K562 (cell line): Measurements from ENCODE around the gene GPR3. TPM values are rescaled to one million over a fixed set of nuclear protein-coding genes. Genes with fewer than 3 reads are reported as not detected.
A peak's percentile ranks its signal among the peaks of the same experiment; 100 is the strongest.

Experiments used
- CBX1 ChIP-seq: sonication (generic); IDR thresholded peaks from 2 replicates; pipeline ENCODE4 v1.6.1; 2016; ENCODE audit warnings: antibody characterized with exemption, low read depth, mild to moderate bottlenecking
- CLOCK ChIP-seq: fragments of 250-450 bp; sonication (Bioruptor Pico); IDR thresholded peaks from 2 replicates; pipeline ENCODE4 v1.4.0; 2020; ENCODE audit warnings: mild to moderate bottlenecking, moderate library complexity, borderline replicate concordance
- FOS ChIP-seq: IDR thresholded peaks from 3 replicates; pipeline ENCODE4 v1.6.1; 2011; ENCODE audit not compliant: insufficient read length; ENCODE audit errors: extremely low read depth
- MTA2 ChIP-seq: fragments of 450-650 bp; IDR thresholded peaks from 2 replicates; pipeline ENCODE4 v1.6.1; 2016; ENCODE audit warnings: low read depth
- POLR2G ChIP-seq: fragments of 200-400 bp; formaldehyde crosslinking; IDR thresholded peaks from 2 replicates; pipeline ENCODE4 v1.6.1; 2017; ENCODE audit warnings: low read depth, mild to moderate bottlenecking, antibody characterized with exemption, low read length, moderate library complexity
- RERE ChIP-seq: sonication (generic); formaldehyde crosslinking; IDR thresholded peaks from 2 replicates; pipeline ENCODE4 v1.8.0; 2023; ENCODE audit warnings: missing genetic modification reagents, mild to moderate bottlenecking, borderline replicate concordance
- STAG1 ChIP-seq: sonication (generic); formaldehyde crosslinking; IDR thresholded peaks from 2 replicates; pipeline ENCODE4 v1.5.0; 2020; ENCODE audit warnings: missing genetic modification reagents, borderline replicate concordance
- ZBTB2 ChIP-seq: fragments of 450-650 bp; IDR thresholded peaks from 2 replicates; pipeline ENCODE4 v1.6.1; 2016; ENCODE audit warnings: antibody characterized with exemption
- ZBTB34 ChIP-seq: fragments of 250-450 bp; sonication (Bioruptor Pico); IDR thresholded peaks from 2 replicates; pipeline ENCODE4 v1.8.0; 2021; ENCODE audit warnings: mild to moderate bottlenecking, moderate library complexity
- ZNF592 ChIP-seq: fragments of 450-650 bp; IDR thresholded peaks from 2 replicates; pipeline ENCODE4 v1.6.1; 2017; ENCODE audit warnings: antibody characterized with exemption, mild to moderate bottlenecking
- polyA plus RNA-seq, 8 experiments: library from polyadenylated mRNA; depleted of rRNA in 4 of 8; stranded (reverse) in 5 of 8; unstranded in 3 of 8; fragments of >200 nt; fragmentation: Nextera tagmentation in 2 of 8; fragmentation: Illumina TruSeq in 1 of 8; extraction: Ambion mirVana in 2 of 8; extraction: Trizol in 1 of 8; gene quantifications; 2 replicates each; pipeline versions ENCODE4 v1.2.1 to v1.2.3, GENCODE V29; 2011 to 2014; ENCODE audit warnings: inconsistent platforms in 1 of 8, missing spikeins in 1 of 8
- total RNA-seq, 7 experiments: library from RNA; depleted of rRNA in 6 of 7; stranded (reverse); fragments of >200 nt in 6 of 7; fragmentation: Illumina TruSeq in 2 of 7; extraction: Trizol in 2 of 7; gene quantifications; 2 replicates each; pipeline versions ENCODE4 v1.2.1 to v1.2.3, GENCODE V29; 2011 to 2021; ENCODE audit warnings: low replicate concordance in 1 of 7

Gene GPR3
- total and polyA plus RNA-seq, 9 of the 15 experiments (the other 6 are each of a cell fraction or from before 2014, with no cell fraction given) = 0.24 to 11.5 (median 3.7) TPM

GRCh38 chr1:27392096-27392777 lies at the start of gene GPR3 (continued):
- no peak for TF ChIP-seq ZBTB34 (CRISPR knock-in tag)
- peak; percentile 85 for TF ChIP-seq POLR2G
- TF ChIP-seq MTA2 = peak; percentile 32; the same call in 1 of the 2 replicates
- no peak for TF ChIP-seq CLOCK (CRISPR knock-in tag)
- TF ChIP-seq ZNF592 = peak; percentile 19; the same call in 1 of the 2 replicates
- TF ChIP-seq CBX1 = peak; percentile 24; the same call in 1 of the 2 replicates
- TF ChIP-seq RERE = peak; percentile 12; the same call in 1 of the 2 replicates
- peak; percentile 72 for TF ChIP-seq FOS
- 0 out of 2 replicates have a peak, but pooled peaks have one; percentile 13 for TF ChIP-seq ZBTB2
- TF ChIP-seq STAG1 = no peak
